Tibial nerve (tissue), 3 donors: ENCODE data around the gene ING5.

Experiments
- CTCF ChIP-seq, 5 experiments: fragments of 200-600 bp in 3 of 5; fragments of 450-650 bp in 2 of 5; sonication (generic) in 3 of 5; IDR thresholded peaks; one replicate each; pipeline ENCODE4 v1.5.1; 2016 to 2019; ENCODE audit warnings: antibody characterized with exemption in 5 of 5, mild to moderate bottlenecking in 3 of 5, moderate library complexity in 2 of 5
- POLR2A ChIP-seq, 2 donors: fragments of 450-650 bp; IDR thresholded peaks; one replicate each; pipeline ENCODE4 v1.6.1; 2017; ENCODE audit warnings: antibody characterized with exemption in 2 of 2, mild to moderate bottlenecking in 2 of 2, moderate library complexity in 2 of 2

GRCh38 chr2:241769819-241770184 is 68.0 kb downstream of the ING5 start:
- TF ChIP-seq CTCF (IDR thresholded peaks at IDR 0.05) = no peak
- TF ChIP-seq POLR2A (IDR thresholded peaks at IDR 0.05) = no peak
